ENCODE measurements around the gene RSPO3. TPM values are rescaled to one million over a fixed set of nuclear protein-coding genes. Genes with fewer than 3 reads are reported as not detected.

The RSPO3 gene
- total and polyA plus RNA-seq, 2 of the 13 experiments (the other 11 are each of a cell fraction or from before 2014, with no cell fraction given), result not detected

DNA sequence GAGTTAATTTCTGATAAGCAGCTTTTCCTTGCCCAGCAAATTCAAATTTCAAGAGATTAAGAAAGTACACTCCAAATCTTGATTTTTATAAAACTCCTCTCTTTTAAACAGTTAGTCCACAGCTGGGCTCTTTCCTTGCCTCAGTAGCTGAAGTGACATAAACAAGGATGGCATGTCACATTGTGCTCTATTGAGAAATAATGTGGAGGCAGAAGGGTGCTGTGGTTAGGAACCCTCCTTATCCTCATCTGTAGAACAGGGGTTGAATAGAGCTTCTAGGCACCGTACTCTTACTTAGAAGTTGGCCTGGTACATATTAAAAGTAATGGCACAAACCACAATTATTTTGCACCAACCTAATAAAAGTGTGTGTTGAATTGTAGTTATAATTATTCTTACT is 70.3 kb downstream of the RSPO3 start (continued):
- TF ChIP-seq, protein P1, sequence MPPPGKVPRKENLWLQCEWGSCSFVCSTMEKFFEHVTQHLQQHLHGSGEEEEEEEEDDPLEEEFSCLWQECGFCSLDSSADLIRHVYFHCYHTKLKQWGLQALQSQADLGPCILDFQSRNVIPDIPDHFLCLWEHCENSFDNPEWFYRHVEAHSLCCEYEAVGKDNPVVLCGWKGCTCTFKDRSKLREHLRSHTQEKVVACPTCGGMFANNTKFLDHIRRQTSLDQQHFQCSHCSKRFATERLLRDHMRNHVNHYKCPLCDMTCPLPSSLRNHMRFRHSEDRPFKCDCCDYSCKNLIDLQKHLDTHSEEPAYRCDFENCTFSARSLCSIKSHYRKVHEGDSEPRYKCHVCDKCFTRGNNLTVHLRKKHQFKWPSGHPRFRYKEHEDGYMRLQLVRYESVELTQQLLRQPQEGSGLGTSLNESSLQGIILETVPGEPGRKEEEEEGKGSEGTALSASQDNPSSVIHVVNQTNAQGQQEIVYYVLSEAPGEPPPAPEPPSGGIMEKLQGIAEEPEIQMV (CRISPR knock-in tag; IDR thresholded peaks at IDR 0.05; ENCODE audit: low read depth), result no peak
- TF ChIP-seq, protein P2, sequence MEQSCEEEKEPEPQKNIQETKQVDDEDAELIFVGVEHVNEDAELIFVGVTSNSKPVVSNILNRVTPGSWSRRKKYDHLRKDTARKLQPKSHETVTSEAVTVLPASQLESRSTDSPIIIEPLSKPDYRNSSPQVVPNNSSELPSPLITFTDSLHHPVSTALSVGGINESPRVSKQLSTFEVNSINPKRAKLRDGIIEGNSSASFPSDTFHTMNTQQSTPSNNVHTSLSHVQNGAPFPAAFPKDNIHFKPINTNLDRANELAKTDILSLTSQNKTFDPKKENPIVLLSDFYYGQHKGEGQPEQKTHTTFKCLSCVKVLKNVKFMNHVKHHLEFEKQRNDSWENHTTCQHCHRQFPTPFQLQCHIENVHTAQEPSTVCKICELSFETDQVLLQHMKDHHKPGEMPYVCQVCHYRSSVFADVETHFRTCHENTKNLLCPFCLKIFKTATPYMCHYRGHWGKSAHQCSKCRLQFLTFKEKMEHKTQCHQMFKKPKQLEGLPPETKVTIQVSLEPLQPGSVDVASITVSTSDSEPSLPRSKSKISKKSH (CRISPR knock-in tag; IDR thresholded peaks at IDR 0.05; ENCODE audit: borderline replicate concordance), result no peak

DNA sequence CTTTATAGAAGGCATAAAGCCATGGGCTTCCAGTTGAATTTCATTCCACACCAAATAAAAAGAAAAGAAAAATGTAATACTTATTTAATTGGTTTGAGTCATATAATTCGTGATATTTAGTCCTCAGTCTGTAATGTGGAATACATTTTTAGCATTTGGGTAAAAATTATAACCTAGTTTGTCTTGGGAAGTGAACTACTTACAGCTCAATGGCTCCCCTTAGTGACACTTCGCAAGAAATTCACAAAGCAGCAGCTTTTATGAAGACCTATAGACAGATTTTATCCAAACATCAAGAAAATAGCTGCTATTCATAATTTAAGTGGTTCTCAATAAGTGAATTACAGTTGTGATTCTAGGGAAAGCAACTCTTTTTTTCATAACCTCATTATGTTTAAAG is 72.1 kb downstream of the RSPO3 start:
- Histone ChIP-seq H3K79me2 (ENCODE audit: insufficient read depth, low read length) (no peaks in the 10 kb centered on the region), H3K4me2 (ENCODE audit: low read depth, low read length) (no peak overlapping the region), H3K27me3 (ENCODE audit: control insufficient read depth in 1 of 2, insufficient read depth in 2 of 2, low read length in 2 of 2) (no peaks in the 10 kb centered on the region), H3K27ac (ENCODE audit: extremely low read length, insufficient read depth, low read length) (no peak overlapping the region), H3K9ac (ENCODE audit: insufficient read depth, low read depth, low read length) (no peak overlapping the region), H3K4me1 (ENCODE audit: insufficient read depth, low read length) (no peaks in the 10 kb centered on the region), H3K9me3 (ENCODE audit: low read length) (no peaks in the 10 kb centered on the region), H3K36me3 (replicated peaks in 1 of 2; ENCODE audit: control insufficient read depth in 1 of 2, insufficient read depth in 2 of 2, low read length in 2 of 2) (no peaks in the 10 kb centered on the region), H4K20me1 (ENCODE audit: insufficient read depth, low read length) (no peaks in the 10 kb centered on the region), H3K4me3 (replicated peaks in 1 of 3; ENCODE audit: insufficient read depth in 1 of 3, low read depth in 2 of 3, low read length in 3 of 3) (no peak overlapping the region), H2AFZ (ENCODE audit: low read length) (no peak overlapping the region)
- ATAC-seq (peak; percentile 60; the same call in 1 of the 3 replicates), DNase-seq (ENCODE audit: low spot score) (no peak), FAIRE-seq (no peak)
- intact Hi-C loops (cut with micrococcal nuclease; ENCODE audit: unreplicated experiment) (loop anchor here (5.0 kb wide), 1 partner anchor 388 kb away; no protein-coding TSS in a partner anchor), in situ Hi-C loops (cut with HindIII; ENCODE audit: extremely low pct_ligation_motif_present, low pct_unique_long_range_greater_than_20kb) (no loop called here)
- WGBS (ENCODE audit: low lambda C conversion rate), result 3% methylated on average over 2 of the region's 2 CpGs
- peak; percentile 46 for TF ChIP-seq STAG1 (CRISPR knock-in tag; IDR thresholded peaks at IDR 0.05)
- 0 out of 2 replicates have a peak, but pooled peaks have one; percentile 5 for TF ChIP-seq SMC3 (IDR thresholded peaks at IDR 0.05; ENCODE audit: low read length)
- TF ChIP-seq, protein P3, sequence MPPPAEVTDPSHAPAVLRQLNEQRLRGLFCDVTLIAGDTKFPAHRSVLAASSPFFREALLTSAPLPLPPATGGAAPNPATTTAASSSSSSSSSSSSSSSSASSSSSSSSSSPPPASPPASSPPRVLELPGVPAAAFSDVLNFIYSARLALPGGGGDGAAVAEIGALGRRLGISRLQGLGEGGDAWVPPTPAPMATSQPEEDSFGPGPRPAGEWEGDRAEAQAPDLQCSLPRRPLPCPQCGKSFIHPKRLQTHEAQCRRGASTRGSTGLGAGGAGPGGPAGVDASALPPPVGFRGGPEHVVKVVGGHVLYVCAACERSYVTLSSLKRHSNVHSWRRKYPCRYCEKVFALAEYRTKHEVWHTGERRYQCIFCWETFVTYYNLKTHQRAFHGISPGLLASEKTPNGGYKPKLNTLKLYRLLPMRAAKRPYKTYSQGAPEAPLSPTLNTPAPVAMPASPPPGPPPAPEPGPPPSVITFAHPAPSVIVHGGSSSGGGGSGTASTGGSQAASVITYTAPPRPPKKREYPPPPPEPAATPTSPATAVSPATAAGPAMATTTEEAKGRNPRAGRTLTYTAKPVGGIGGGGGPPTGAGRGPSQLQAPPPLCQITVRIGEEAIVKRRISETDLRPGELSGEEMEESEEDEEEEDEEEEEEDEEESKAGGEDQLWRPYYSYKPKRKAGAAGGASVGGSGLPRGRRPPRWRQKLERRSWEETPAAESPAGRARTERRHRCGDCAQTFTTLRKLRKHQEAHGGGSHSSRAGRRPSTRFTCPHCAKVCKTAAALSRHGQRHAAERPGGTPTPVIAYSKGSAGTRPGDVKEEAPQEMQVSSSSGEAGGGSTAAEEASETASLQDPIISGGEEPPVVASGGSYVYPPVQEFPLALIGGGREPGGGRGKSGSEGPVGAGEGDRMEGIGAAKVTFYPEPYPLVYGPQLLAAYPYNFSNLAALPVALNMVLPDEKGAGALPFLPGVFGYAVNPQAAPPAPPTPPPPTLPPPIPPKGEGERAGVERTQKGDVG (CRISPR knock-in tag; IDR thresholded peaks at IDR 0.05; ENCODE audit: borderline replicate concordance), result no peak
- TF ChIP-seq, protein P4, sequence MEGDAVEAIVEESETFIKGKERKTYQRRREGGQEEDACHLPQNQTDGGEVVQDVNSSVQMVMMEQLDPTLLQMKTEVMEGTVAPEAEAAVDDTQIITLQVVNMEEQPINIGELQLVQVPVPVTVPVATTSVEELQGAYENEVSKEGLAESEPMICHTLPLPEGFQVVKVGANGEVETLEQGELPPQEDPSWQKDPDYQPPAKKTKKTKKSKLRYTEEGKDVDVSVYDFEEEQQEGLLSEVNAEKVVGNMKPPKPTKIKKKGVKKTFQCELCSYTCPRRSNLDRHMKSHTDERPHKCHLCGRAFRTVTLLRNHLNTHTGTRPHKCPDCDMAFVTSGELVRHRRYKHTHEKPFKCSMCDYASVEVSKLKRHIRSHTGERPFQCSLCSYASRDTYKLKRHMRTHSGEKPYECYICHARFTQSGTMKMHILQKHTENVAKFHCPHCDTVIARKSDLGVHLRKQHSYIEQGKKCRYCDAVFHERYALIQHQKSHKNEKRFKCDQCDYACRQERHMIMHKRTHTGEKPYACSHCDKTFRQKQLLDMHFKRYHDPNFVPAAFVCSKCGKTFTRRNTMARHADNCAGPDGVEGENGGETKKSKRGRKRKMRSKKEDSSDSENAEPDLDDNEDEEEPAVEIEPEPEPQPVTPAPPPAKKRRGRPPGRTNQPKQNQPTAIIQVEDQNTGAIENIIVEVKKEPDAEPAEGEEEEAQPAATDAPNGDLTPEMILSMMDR (CRISPR knock-in tag; IDR thresholded peaks at IDR 0.05), result peak; percentile 45
- ChIA-PET POLR2A (no interaction called here), CTCF (ENCODE audit: low intra/inter-chr PET ratio, low total read pairs) (interaction anchor here (1.3 kb wide), 1 partner anchor 386 kb away, joined by 4 read pairs; no protein-coding TSS in a partner anchor)
- no TSS peak for BruUV-seq (replicated peaks)

Data from HepG2 (cell line).